H1 (cell line): Measurements from ENCODE around the gene GRAMD1B. TPM values are rescaled to one million over a fixed set of nuclear protein-coding genes. Genes with fewer than 3 reads are reported as not detected.

Source experiments
- CTCF ChIA-PET: fragments of 300-600 bp; sonication (Branson Sonifier 250); formaldehyde crosslinking; loops from one replicate; lab custom pipeline; 2021; ENCODE audit not compliant: partially characterized antibody; lab: Charles Lee
- POLR2A ChIA-PET: fragments of 300-600 bp; sonication (Branson Sonifier 250); formaldehyde crosslinking; loops from one replicate; lab custom pipeline; 2021; ENCODE audit warnings: inconsistent platforms; ENCODE audit not compliant: partially characterized antibody; lab: Charles Lee
- DNase-seq, 2 experiments: peaks; one replicate each; pipeline versions ENCODE4 v3.0.0 to v3.0.0-alpha.2; 2010 to 2022; ENCODE audit warnings: low spot score in 2 of 2, low read depth in 1 of 2, mixed read lengths in 1 of 2
- FAIRE-seq: peaks from 2 replicates; lab custom pipeline; 2011; peaks lifted over from hg19 to GRCh38; lab: Jason Lieb, UNC
- H2AFZ ChIP-seq: 2 replicates; pipeline ENCODE4 v1.8.1; 2012; ENCODE audit warnings: low read length, inconsistent platforms
- H2AK5ac ChIP-seq: 2 replicates; pipeline ENCODE4 v1.6.1; 2013; ENCODE audit warnings: low read depth, low read length
- H2BK120ac ChIP-seq: replicated peaks from 2 replicates; pipeline ENCODE3; 2013; ENCODE audit warnings: low read depth, low read length, inconsistent platforms
- H2BK12ac ChIP-seq: 2 replicates; pipeline ENCODE4 v1.6.1; 2013; ENCODE audit warnings: low read depth, low read length
- H2BK15ac ChIP-seq: 2 replicates; pipeline ENCODE4 v1.6.1; 2013; ENCODE audit warnings: low read length
- H2BK20ac ChIP-seq: 2 replicates; pipeline ENCODE4 v1.6.1; 2013; ENCODE audit warnings: low read length
- H2BK5ac ChIP-seq: 2 replicates; pipeline ENCODE4 v1.6.1; 2013; ENCODE audit warnings: low read depth, low read length
- H3K14ac ChIP-seq: 2 replicates; pipeline ENCODE4 v1.6.1; 2013; ENCODE audit warnings: inconsistent platforms; ENCODE audit not compliant: insufficient read length
- H3K18ac ChIP-seq: 2 replicates; pipeline ENCODE4 v1.6.1; 2013; ENCODE audit warnings: low read length; ENCODE audit errors: extremely low read depth
- H3K23ac ChIP-seq: 2 replicates; pipeline ENCODE4 v1.6.1; 2013; ENCODE audit warnings: inconsistent platforms; ENCODE audit not compliant: insufficient read length
- H3K23me2 ChIP-seq: 2 replicates; pipeline ENCODE4 v1.6.1; 2013; ENCODE audit warnings: low read depth, low read length
- H3K27ac ChIP-seq: 2 replicates; pipeline ENCODE4 v1.6.1; 2011; ENCODE audit warnings: low read depth, low read length, inconsistent platforms
- H3K27me3 ChIP-seq, 4 experiments: replicated peaks in 1 of 4; 1 replicate in 1 of 4; 2 replicates in 3 of 4; pipeline versions ENCODE4 v1.6.1 to v1.8.1; 2011 to 2013; ENCODE audit warnings: low read length in 3 of 4, mild to moderate bottlenecking in 3 of 4, inconsistent platforms in 2 of 4, mixed read lengths in 2 of 4, moderate library complexity in 1 of 4; ENCODE audit not compliant: control insufficient read depth in 3 of 4, insufficient read depth in 3 of 4; ENCODE audit errors: extremely low read depth in 1 of 4
- H3K36me3 ChIP-seq, 4 experiments: 2 replicates each; pipeline versions ENCODE4 v1.6.1 to v1.8.1; 2011 to 2013; ENCODE audit warnings: mild to moderate bottlenecking in 4 of 4, low read length in 3 of 4, moderate library complexity in 2 of 4, control low read depth in 1 of 4, inconsistent platforms in 1 of 4; ENCODE audit not compliant: insufficient read depth in 4 of 4, control insufficient read depth in 2 of 4
- H3K4ac ChIP-seq: replicated peaks from 2 replicates; pipeline ENCODE3; 2013; ENCODE audit warnings: low read length, low read depth, mixed read lengths, inconsistent platforms; ENCODE audit not compliant: insufficient read length
- H3K4me1 ChIP-seq, 4 experiments: replicated peaks in 1 of 4; 1 replicate in 1 of 4; 2 replicates in 3 of 4; pipeline versions ENCODE4 v1.6.1 to v1.8.1; 2011 to 2013; ENCODE audit warnings: low read length in 3 of 4, inconsistent platforms in 2 of 4, mixed read lengths in 1 of 4; ENCODE audit not compliant: insufficient read depth in 4 of 4, control insufficient read depth in 3 of 4
- H3K4me2 ChIP-seq, 2 experiments: 2 replicates each; pipeline versions ENCODE4 v1.6.1 to v1.8.1; 2011 to 2013; ENCODE audit warnings: low read depth in 2 of 2, low read length in 2 of 2, control low read depth in 1 of 2, inconsistent platforms in 1 of 2, mild to moderate bottlenecking in 1 of 2; ENCODE audit not compliant: insufficient read depth in 1 of 2
- H3K4me3 ChIP-seq, 4 experiments: fragments of 200-600, 300-600 bp in 1 of 4; sonication (generic), shearing (Covaris generic), sonication (Bioruptor Twin) in 1 of 4; 2 replicates each; pipeline versions ENCODE4 v1.5.1 to v1.8.1; 2011 to 2016; ENCODE audit warnings: low read length in 4 of 4, low read depth in 3 of 4, control low read depth in 2 of 4, inconsistent platforms in 2 of 4, mild to moderate bottlenecking in 2 of 4, mixed read lengths in 1 of 4, moderate library complexity in 1 of 4; ENCODE audit not compliant: insufficient read depth in 2 of 4; ENCODE audit errors: extremely low read depth in 1 of 4
- H3K56ac ChIP-seq: replicated peaks from 2 replicates; pipeline ENCODE3; 2013; ENCODE audit warnings: low read depth, mild to moderate bottlenecking, mixed read lengths, low read length, inconsistent platforms; ENCODE audit not compliant: insufficient read length
- H3K79me1 ChIP-seq: 2 replicates; pipeline ENCODE4 v1.6.1; 2013; ENCODE audit warnings: low read depth, low read length, control low read depth
- H3K79me2 ChIP-seq, 2 experiments: 2 replicates each; pipeline versions ENCODE4 v1.6.1 to v1.8.1; 2012 to 2013; ENCODE audit warnings: low read length in 2 of 2, mild to moderate bottlenecking in 2 of 2, inconsistent platforms in 1 of 2; ENCODE audit not compliant: insufficient read depth in 2 of 2, control insufficient read depth in 1 of 2
- H3K9ac ChIP-seq, 4 experiments: replicated peaks in 1 of 4; 1 replicate in 1 of 4; 2 replicates in 3 of 4; pipeline versions ENCODE4 v1.6.1 to v1.8.1; 2011 to 2013; ENCODE audit warnings: low read depth in 3 of 4, low read length in 3 of 4, control low read depth in 2 of 4, mild to moderate bottlenecking in 2 of 4, moderate library complexity in 2 of 4, inconsistent platforms in 1 of 4; ENCODE audit errors: extremely low read depth in 1 of 4
- H3K9me3 ChIP-seq, 2 experiments: 2 replicates each; pipeline versions ENCODE4 v1.6.1 to v1.8.1; 2012 to 2013; ENCODE audit warnings: mild to moderate bottlenecking in 2 of 2, moderate library complexity in 2 of 2, control low read depth in 1 of 2, inconsistent platforms in 1 of 2, low read depth in 1 of 2, low read length in 1 of 2, mixed read lengths in 1 of 2; ENCODE audit not compliant: insufficient read depth in 2 of 2
- H4K20me1 ChIP-seq, 2 experiments: replicated peaks in 1 of 2; 2 replicates each; pipeline versions ENCODE3 to v1.8.1; 2011 to 2013; ENCODE audit warnings: inconsistent platforms in 2 of 2, low read length in 2 of 2, mild to moderate bottlenecking in 1 of 2; ENCODE audit not compliant: insufficient read depth in 2 of 2, control insufficient read depth in 1 of 2
- H4K5ac ChIP-seq: 2 replicates; pipeline ENCODE4 v1.6.1; 2013; ENCODE audit warnings: low read length, low read depth, mixed read lengths, inconsistent platforms; ENCODE audit not compliant: insufficient read length
- H4K8ac ChIP-seq: 2 replicates; pipeline ENCODE4 v1.8.0; 2013; ENCODE audit warnings: mild to moderate bottlenecking, moderate library complexity, low read length, inconsistent platforms; ENCODE audit not compliant: insufficient read depth; ENCODE audit errors: extremely low read depth
- H4K91ac ChIP-seq: replicated peaks from 2 replicates; pipeline ENCODE3; 2013; ENCODE audit warnings: low read length, mixed read lengths, inconsistent platforms; ENCODE audit not compliant: insufficient read length
- ASH2L ChIP-seq: fragments of 200-600, 300-600 bp; sonication (generic); IDR thresholded peaks from one replicate; pipeline ENCODE4 v1.7.1; 2017; ENCODE audit warnings: low read length
- ATF3 ChIP-seq: IDR thresholded peaks from 2 replicates; pipeline ENCODE4 v1.6.1; 2011; ENCODE audit warnings: low read depth, mild to moderate bottlenecking, low read length; ENCODE audit not compliant: insufficient read depth
- BCL11A ChIP-seq, 2 experiments: IDR thresholded peaks; one replicate each; pipeline ENCODE4 v1.6.1; 2011; ENCODE audit warnings: low read depth in 2 of 2, low read length in 2 of 2, mild to moderate bottlenecking in 2 of 2
- CBX5 ChIP-seq: fragments of 300-800, 300-1000 bp; sonication (generic); IDR thresholded peaks from 2 replicates; pipeline ENCODE4 v1.7.1; 2016; ENCODE audit warnings: antibody characterized with exemption, low read length, low read depth
- HDAC6 ChIP-seq: IDR thresholded peaks from one replicate; pipeline ENCODE4 v1.7.1; 2012; ENCODE audit warnings: low read depth, mild to moderate bottlenecking, inconsistent platforms, low read length, moderate library complexity
- JUND ChIP-seq: IDR thresholded peaks from 2 replicates; pipeline ENCODE4 v1.6.1; 2011; ENCODE audit warnings: mild to moderate bottlenecking, improper control_type of control experiment, low read length
- MAFK ChIP-seq: IDR thresholded peaks from 2 replicates; pipeline ENCODE4 v1.6.1; 2012; ENCODE audit warnings: low read depth, mild to moderate bottlenecking, improper control_type of control experiment, low read length
- NRF1 ChIP-seq: IDR thresholded peaks from 2 replicates; pipeline ENCODE4 v1.6.1; 2011; ENCODE audit warnings: mild to moderate bottlenecking, low read depth, low read length, improper control_type of control experiment
- PHF8 ChIP-seq: fragments of 200-600 bp; sonication (generic); conservative IDR thresholded peaks from 2 replicates; pipeline ENCODE4 v1.7.1; 2012; ENCODE audit warnings: low read depth, mild to moderate bottlenecking, inconsistent platforms, low read length, moderate library complexity
- SUZ12 ChIP-seq: fragments of 200-600 bp; sonication (generic); IDR thresholded peaks from 2 replicates; pipeline ENCODE4 v1.6.1; 2012; ENCODE audit warnings: mild to moderate bottlenecking, inconsistent platforms, low read length, moderate library complexity, mixed read lengths
- TAF7 ChIP-seq: optimal IDR thresholded peaks from 2 replicates; pipeline ENCODE3; 2011; ENCODE audit warnings: low read depth, mild to moderate bottlenecking, inconsistent platforms, low read length, moderate library complexity, borderline replicate concordance
- USF2 ChIP-seq: IDR thresholded peaks from 2 replicates; pipeline ENCODE4 v1.6.1; 2011; ENCODE audit warnings: low read length, improper control_type of control experiment
- ZNF274 ChIP-seq: IDR thresholded peaks from 2 replicates; pipeline ENCODE4 v1.7.0; 2012; ENCODE audit warnings: low read length, borderline replicate concordance; ENCODE audit errors: extremely low read depth
- WGBS, 2 experiments: shearing (Covaris generic) in 1 of 2; methylation state at CpG; one replicate each; pipeline versions ENCODE4 v1.1.6 to v1.1.7; 2013 to 2015; ENCODE audit warnings: low lambda C conversion rate in 2 of 2, mixed read lengths in 2 of 2, inconsistent platforms in 1 of 2, low coverage in 1 of 2, missing lambda C conversion rate in 1 of 2; ENCODE audit not compliant: insufficient replicate concordance in 2 of 2, insufficient coverage in 1 of 2, insufficient read length in 1 of 2; ENCODE audit errors: extremely low coverage in 1 of 2, missing lambda C conversion rate in 1 of 2; 5-methylcytosine and 5-hydroxymethylcytosine counted together
- polyA plus RNA-seq, 7 experiments: library from polyadenylated mRNA; depleted of rRNA in 3 of 7; stranded (reverse) in 5 of 7; unstranded in 2 of 7; fragments of >200 nt in 5 of 7; fragments of 200-250 nt in 2 of 7; gene quantifications; 1 replicate in 5 of 7; 2 replicates in 1 of 7; 4 replicates in 1 of 7; pipeline versions ENCODE4 v1.2.1 to v1.2.3, GENCODE V29; 2011 to 2013; ENCODE audit warnings: missing spikeins in 2 of 7, mixed read lengths in 2 of 7
- total RNA-seq: library from RNA; stranded (reverse); fragmentation: NEBNext Ultra II Directional; extraction: Animal tissue kit (Norgen Biotek cat#: 25700); gene quantifications from 2 replicates; pipeline ENCODE4 v1.2.1, GENCODE V29; 2021

Gene GRAMD1B
- total and polyA plus RNA-seq, 2 of the 8 experiments (the other 6 are each of a cell fraction or from before 2014, with no cell fraction given) = 10.1 to 21.2 TPM

GRCh38 chr11:123665306-123665705, 235.2 kb downstream of the GRAMD1B start:
- H3K4ac ChIP-seq = no peak overlapping the region
- FAIRE-seq = no peak

More at GRCh38 chr11:123665306-123665705, 235.2 kb downstream of the GRAMD1B start:
- no peaks in the 10 kb centered on the region for H3K36me3 ChIP-seq
- no peak overlapping the region for H2BK5ac ChIP-seq
- no peak overlapping the region for H3K56ac ChIP-seq
- H3K79me2 ChIP-seq = no peaks in the 10 kb centered on the region
- no peaks in the 10 kb centered on the region for H3K23me2 ChIP-seq
- no peak overlapping the region for H2BK20ac ChIP-seq
- CTCF ChIA-PET = no interaction called here
- no peak overlapping the region for H3K4me2 ChIP-seq
- H2BK120ac ChIP-seq = no peak overlapping the region
- no peak overlapping the region for H3K27ac ChIP-seq
- no peak overlapping the region for H2BK15ac ChIP-seq
- H3K18ac ChIP-seq = no peak overlapping the region
- no peaks in the 10 kb centered on the region for H3K9me3 ChIP-seq
- TF ChIP-seq HDAC6 (no peak), JUND (no peak), SUZ12 (no peak), ASH2L (no peak), ATF3 (no peak), TAF7 (no peak), USF2 (no peak), ZNF274 (no peak), MAFK (no peak), PHF8 (no peak), NRF1 (no peak), CBX5 (no peak), BCL11A (IDR thresholded peaks at IDR 0.05; ENCODE audit: low read depth in 2 of 2, low read length in 2 of 2) (no peak)
- TF ChIP-seq, all 59 proteins: peak for 0
- Histone ChIP-seq H4K5ac (no peak overlapping the region), H4K8ac (no peak overlapping the region), H3K4me1 (no peaks in the 10 kb centered on the region), H2AFZ (no peak overlapping the region), H2BK12ac (no peak overlapping the region), H3K14ac (no peak overlapping the region), H3K9ac (no peak overlapping the region), H2AK5ac (no peak overlapping the region), H3K4me3 (no peak overlapping the region), H4K20me1 (no peaks in the 10 kb centered on the region), H3K27me3 (no peaks in the 10 kb centered on the region), H3K79me1 (no peaks in the 10 kb centered on the region), H3K23ac (no peak overlapping the region), H4K91ac (no peak overlapping the region)
- POLR2A ChIA-PET = no interaction called here
- no peak for DNase-seq
- 90% methylated on average over 1 of the region's 1 CpG; no CpG with 5 or more reads in 1 of the 2 experiments for WGBS, 2 experiments
